ENCODE measurements around the gene PRIM2. TPM values are rescaled to one million over a fixed set of nuclear protein-coding genes. Genes with fewer than 3 reads are reported as not detected.
"Not testable (repeated sequence)": the region's sequence is repeated elsewhere in the genome, so short reads cannot be mapped to it uniquely, and the experiment has no call there.

The PRIM2 gene
- total and polyA plus RNA-seq, 11 donors: 1.6 to 5.4 (median 4.4) TPM

DNA sequence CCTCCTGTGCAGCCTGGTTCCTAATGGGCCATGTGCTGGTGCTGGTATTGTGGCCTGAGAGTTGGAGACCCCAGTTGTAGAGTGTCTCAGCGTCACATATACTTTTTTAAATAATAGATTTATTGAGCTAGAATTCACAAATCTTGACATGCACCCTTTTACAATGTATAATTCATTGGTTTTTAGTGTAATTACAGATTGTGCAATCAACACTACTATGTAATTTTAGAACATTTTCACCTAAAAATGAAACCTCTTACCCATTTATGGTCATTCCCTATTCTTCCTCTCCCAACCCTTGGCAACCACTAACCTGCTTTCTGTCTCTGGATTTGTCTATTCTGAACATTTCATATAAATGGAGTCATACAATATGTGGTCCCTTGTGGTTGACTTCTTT, 10.6 kb downstream of the PRIM2 start:
- Histone ChIP-seq H3K4me1 (no peaks in the 10 kb centered on the region), H3K36me3 (peaks cover 0 to 68% (median 51%) of the 10 kb centered on the region in 9 donors), H3K27ac (no peak overlapping the region), H3K27me3 (no peaks in the 10 kb centered on the region), H3K9me3 (peaks cover 0 to 46% (median 21%) of the 10 kb centered on the region in 12 donors), H3K4me3 (no peak overlapping the region)
- WGBS, 4 donors: 97 to 100% (median 100%) methylated on average over 1 of the region's 1 CpG
- DNase-seq (no peak), ATAC-seq (no peak)
- intact Hi-C loops (cut with DNase I): loop anchor here in 2 of 10 donors (10.0 kb wide), 2 partner anchors 133 to 303 kb away; no protein-coding TSS in a partner anchor
- TF ChIP-seq POLR2A (IDR thresholded peaks at IDR 0.05): no peak
- TF ChIP-seq, protein P1, sequence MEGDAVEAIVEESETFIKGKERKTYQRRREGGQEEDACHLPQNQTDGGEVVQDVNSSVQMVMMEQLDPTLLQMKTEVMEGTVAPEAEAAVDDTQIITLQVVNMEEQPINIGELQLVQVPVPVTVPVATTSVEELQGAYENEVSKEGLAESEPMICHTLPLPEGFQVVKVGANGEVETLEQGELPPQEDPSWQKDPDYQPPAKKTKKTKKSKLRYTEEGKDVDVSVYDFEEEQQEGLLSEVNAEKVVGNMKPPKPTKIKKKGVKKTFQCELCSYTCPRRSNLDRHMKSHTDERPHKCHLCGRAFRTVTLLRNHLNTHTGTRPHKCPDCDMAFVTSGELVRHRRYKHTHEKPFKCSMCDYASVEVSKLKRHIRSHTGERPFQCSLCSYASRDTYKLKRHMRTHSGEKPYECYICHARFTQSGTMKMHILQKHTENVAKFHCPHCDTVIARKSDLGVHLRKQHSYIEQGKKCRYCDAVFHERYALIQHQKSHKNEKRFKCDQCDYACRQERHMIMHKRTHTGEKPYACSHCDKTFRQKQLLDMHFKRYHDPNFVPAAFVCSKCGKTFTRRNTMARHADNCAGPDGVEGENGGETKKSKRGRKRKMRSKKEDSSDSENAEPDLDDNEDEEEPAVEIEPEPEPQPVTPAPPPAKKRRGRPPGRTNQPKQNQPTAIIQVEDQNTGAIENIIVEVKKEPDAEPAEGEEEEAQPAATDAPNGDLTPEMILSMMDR (IDR thresholded peaks at IDR 0.05): no peak

DNA sequence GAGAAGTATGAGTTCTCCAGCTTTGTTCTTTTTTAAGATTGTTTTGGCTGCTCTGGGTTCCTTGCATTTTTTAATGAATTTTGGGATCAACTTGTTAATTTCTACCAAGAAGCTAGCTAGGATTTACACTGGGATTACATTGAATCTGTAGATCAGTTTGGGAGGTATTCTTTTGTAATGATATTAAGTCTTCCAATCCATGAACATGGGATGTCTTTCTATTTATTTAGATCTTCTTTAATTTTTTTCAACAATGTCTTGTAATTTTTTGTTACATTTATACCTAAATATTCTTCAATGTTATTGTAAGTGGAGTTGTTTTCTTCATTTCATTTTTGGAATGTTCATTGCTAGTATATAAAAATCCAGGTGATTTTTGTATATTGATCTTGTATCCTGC, 12.5 kb downstream of the PRIM2 start:
- peaks cover 0 to 50% (median 21%) of the 10 kb centered on the region in 12 donors for H3K9me3 ChIP-seq
- H3K27ac ChIP-seq: no peak overlapping the region
- H3K27me3 ChIP-seq: no peaks in the 10 kb centered on the region
- peaks cover 0 to 74% (median 45%) of the 10 kb centered on the region in 9 donors for H3K36me3 ChIP-seq
- ATAC-seq (no peak), DNase-seq (no peak)
- intact Hi-C loops (cut with DNase I): loop anchor here in 2 of 10 donors (10.0 kb wide), 2 partner anchors 135 to 305 kb away; no protein-coding TSS in a partner anchor
- no peak for TF ChIP-seq POLR2A (IDR thresholded peaks at IDR 0.05)
- TF ChIP-seq, protein P1 (IDR thresholded peaks at IDR 0.05): no peak
- H3K4me1 ChIP-seq: no peaks in the 10 kb centered on the region
- no peak overlapping the region for H3K4me3 ChIP-seq

DNA sequence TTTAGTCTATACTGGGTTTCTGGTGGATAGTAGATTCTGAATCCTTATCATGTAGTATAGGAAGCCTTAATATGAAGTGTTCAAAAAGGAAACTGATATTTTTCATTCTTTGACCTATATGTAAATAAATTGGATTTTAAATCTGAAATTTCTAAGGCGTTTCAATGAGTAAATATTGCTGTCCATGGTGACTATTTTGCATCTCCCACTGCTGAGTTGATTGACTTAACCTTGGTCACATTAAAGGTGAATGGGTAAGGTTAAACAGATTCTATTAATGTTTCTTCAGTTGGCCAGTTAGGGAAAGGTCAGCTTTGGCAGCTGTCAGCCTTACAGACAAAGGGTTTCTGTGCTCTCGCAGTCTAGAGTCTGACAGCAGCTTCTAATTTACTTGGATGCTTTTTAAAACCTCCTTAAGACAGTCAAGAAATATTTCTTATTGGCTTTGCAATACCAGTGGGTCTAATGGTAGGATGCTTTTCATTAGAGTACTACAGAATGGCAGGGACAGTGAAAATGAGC, 24.8 kb downstream of the PRIM2 start:
- DNase-seq (no peak), ATAC-seq (no peak)
- TF ChIP-seq POLR2A (IDR thresholded peaks at IDR 0.05): no peak
- TF ChIP-seq, protein P1 (IDR thresholded peaks at IDR 0.05): no peak
- H3K27me3 ChIP-seq: no peaks in the 10 kb centered on the region
- intact Hi-C loops (cut with DNase I): no loop called here
- no peaks in the 10 kb centered on the region for H3K36me3 ChIP-seq
- H3K4me1 ChIP-seq: no peaks in the 10 kb centered on the region
- WGBS, 4 donors: 69 to 86% (median 82%) methylated on average over 2 of the region's 2 CpGs
- no peak overlapping the region for H3K27ac ChIP-seq
- no peaks in the 10 kb centered on the region for H3K9me3 ChIP-seq
- H3K4me3 ChIP-seq: no peak overlapping the region

DNA sequence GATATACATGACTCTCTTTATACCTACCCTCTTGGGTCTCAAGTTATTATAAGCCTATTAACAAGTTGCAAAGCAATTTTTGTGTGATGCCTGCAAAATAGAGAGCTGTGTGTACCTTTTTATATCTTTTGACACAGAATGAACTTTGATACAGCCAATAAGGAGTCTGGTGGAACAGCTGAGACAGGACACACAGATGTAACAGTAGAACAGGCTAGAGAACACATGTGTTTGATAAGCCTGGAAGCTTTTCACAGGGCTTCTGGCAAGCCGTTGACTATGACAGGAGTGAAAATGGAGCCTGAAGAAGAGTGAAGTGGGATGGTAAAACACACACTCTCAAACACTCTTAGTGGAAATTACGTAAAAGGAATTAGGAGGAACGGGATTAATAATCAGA, 25.9 kb downstream of the PRIM2 start:
- 80 to 87% (median 85%) methylated on average over 3 of the region's 3 CpGs for WGBS, 4 donors
- ATAC-seq: peak in 1 of 4 donors; percentile 26
- intact Hi-C loops (cut with DNase I): not testable (repeated sequence)

DNA sequence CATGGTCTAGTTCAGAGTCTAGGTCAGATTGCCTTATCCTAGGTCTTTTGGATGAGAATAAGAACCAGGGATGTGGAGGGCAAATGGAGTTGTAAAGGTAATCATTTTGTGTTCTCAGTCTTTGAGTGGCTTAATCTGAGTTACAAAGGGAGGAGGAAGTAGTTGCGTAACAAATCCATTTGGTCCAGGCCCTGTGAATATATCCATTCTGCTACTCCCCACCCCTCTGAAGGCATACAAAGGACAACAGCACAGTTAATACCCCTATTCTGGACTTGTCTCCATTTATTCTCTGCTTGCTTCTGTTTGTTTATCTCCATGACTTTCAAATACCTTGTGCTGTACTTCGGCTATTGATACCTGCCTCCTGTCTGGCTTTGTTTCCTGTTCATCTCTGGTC, 29.3 kb downstream of the PRIM2 start:
- DNase-seq; H3K27ac ChIP-seq; intact Hi-C loops (cut with DNase I); H3K4me3 ChIP-seq; ATAC-seq; H3K36me3 ChIP-seq; H3K27me3 ChIP-seq; H3K9me3 ChIP-seq; H3K4me1 ChIP-seq: not testable (repeated sequence)
- WGBS, 4 donors: 92 to 98% (median 96%) methylated on average over 2 of the region's 2 CpGs

More for the DNA sequence above, 25.9 kb downstream of the PRIM2 start:
- H3K27me3 ChIP-seq, H3K27ac ChIP-seq, H3K9me3 ChIP-seq, H3K36me3 ChIP-seq, H3K4me3 ChIP-seq, H3K4me1 ChIP-seq, DNase-seq: not testable (repeated sequence)

DNA sequence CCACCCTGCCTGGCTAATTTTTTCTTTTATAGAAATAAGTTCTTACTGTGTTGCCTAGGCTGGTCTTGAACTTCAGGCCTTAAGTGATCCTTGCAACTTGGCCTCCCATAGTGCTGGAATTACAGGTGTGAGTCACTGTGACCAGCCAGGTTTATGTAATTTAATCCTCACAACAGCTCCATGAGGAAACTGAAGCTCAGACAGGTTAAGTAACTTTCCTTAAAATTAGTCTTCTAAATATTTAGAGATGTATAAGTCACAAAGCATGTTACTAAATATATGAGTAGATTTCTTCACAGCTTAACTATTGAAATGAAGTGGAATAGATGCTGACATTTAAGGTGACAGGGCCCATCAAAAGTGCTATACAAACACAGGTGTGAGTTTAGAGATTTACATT, 30.2 kb downstream of the PRIM2 start:
- ATAC-seq; H3K4me3 ChIP-seq; H3K4me1 ChIP-seq; intact Hi-C loops (cut with DNase I); H3K9me3 ChIP-seq; H3K36me3 ChIP-seq; H3K27me3 ChIP-seq; DNase-seq; H3K27ac ChIP-seq: not testable (repeated sequence)

DNA sequence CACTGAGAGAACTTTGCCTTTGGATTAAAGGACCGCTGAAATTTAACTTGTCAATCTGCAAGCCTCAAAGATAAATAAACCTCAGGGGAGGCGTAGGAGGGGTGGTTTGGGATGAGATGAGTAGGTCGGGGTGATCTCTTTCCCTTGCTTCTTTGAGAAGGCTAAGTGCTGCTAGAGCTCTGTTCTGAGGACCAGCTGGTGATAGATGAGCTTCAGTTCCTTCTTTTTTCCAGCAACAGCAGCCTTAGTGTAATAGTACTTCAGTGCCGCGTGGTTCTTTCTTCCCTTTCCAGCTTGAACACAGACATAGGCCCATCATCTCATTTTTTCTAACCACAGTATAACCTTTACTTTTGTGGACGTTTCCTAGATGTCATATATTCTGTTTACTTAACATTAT, 33.0 kb downstream of the PRIM2 start:
- intact Hi-C loops (cut with DNase I); H3K4me3 ChIP-seq; DNase-seq; H3K36me3 ChIP-seq; H3K9me3 ChIP-seq; H3K27ac ChIP-seq; H3K27me3 ChIP-seq; H3K4me1 ChIP-seq: not testable (repeated sequence)
- WGBS, 4 donors: 58 to 66% (median 64%) methylated on average over 6 of the region's 6 CpGs
- ATAC-seq: peak in 1 of 4 donors; percentile 33
